ENCODE data around the gene REPIN1.

The REPIN1 gene

GRCh38 chr7:150396426-150396825 lies 27.8 kb downstream of the REPIN1 start:
- DNase-seq (ENCODE audit: low read depth), result no peak

- DNase-seq (ENCODE audit: low read depth), result no peak
Measured at GRCh38 chr7:150396851-150397260, 28.2 kb downstream of the REPIN1 start.

GRCh38 chr7:150397346-150398107 lies 28.9 kb downstream of the REPIN1 start:
- DNase-seq (ENCODE audit: low read depth), result no peak

- no peak for DNase-seq (ENCODE audit: low read depth)
Measured at GRCh38 chr7:150398108-150398964, 29.7 kb downstream of the REPIN1 start.

- DNase-seq (ENCODE audit: low read depth), result no peak
Measured at GRCh38 chr7:150398965-150399320, 30.3 kb downstream of the REPIN1 start.

GRCh38 chr7:150399421-150400007 lies 30.9 kb downstream of the REPIN1 start:
- no peak for DNase-seq (ENCODE audit: low read depth)

GRCh38 chr7:150400008-150400787 lies 31.6 kb downstream of the REPIN1 start:
- no peak for DNase-seq (ENCODE audit: low read depth)

GRCh38 chr7:150400788-150401423 lies 32.3 kb downstream of the REPIN1 start:
- no peak for DNase-seq (ENCODE audit: low read depth)

- no peak for DNase-seq (ENCODE audit: low read depth)
Measured at GRCh38 chr7:150401424-150401790, 32.8 kb downstream of the REPIN1 start.

DNA sequence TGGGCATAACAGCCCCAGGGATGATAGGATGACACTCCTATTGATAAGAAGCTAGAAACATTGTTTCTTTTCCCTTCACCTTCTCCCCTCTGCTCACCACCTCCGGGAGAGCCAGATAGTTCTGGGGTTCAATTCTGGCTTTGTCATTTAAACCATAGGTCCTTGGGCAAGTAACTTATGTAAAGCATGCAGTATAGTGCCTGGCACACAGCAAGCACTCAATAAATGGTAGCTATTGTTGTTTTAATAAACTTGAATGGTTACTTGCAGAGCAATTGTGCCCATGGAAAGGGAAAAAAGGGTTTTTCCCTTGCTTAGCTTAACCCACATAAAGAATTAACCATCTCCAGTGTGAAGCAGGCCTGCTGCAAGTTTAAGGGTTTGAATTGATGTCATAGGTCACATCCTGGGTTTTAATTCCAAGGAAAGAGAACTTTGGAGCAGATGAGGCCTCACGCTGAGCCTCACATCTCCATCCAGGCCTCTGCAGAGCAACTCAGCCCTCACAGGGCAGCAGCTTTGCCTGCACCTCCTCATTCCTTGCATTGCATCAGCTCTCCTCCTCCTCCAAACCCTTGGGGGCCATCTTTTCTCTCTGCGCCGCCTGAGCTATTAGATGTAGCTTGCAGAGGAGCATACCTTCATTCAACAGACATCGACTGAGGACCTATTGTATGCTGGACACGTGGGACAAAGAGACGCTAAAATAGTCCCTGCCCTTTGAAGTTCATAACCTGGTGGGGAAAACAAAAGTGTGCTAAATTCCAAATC lies 33.4 kb downstream of the REPIN1 start:
- DNase-seq (ENCODE audit: low read depth), result no peak

GRCh38 chr7:150402671-150403321 lies 34.2 kb downstream of the REPIN1 start:
- no peak for DNase-seq (ENCODE audit: low read depth)

DNA sequence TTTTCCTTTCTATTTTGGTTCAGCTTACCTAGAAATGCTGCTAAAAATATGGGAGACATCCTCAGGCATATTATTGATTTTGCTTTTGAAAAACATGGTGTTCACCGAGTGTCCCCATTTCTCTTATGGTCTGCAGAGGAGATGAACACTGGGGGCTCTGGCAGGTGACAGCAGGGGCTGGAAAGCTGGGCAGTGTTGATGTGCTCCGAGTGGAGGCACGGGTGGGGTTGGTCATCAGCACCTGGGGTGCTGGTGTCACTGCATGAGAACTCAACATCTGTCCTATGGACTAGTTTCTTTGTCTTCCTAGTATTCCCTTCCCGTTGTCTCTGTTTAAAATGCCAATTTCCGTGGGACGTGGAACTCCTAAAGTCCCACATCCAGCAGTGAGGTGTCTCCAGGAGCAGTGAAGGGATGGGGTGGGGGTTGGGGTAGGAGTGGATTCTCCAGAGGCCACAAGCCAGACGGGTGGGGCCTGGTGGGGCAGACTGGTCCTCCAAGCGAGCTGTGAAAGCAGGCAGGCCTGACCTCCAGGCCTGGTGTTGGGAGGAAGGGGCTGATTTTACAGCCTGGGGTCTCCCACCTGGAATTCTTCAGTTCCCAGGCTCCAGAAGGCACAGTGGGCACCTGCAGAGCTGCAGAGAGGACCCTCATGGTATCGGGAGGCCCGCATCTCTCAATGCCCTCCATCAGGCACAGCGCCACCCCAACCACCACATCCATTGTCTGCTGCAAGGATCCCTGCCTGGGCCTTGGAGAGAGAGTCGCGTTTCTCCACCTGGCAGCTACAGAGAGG lies 35.0 kb downstream of the REPIN1 start:
- no peak for DNase-seq (ENCODE audit: low read depth)

GRCh38 chr7:150404172-150404804 lies 35.7 kb downstream of the REPIN1 start:
- DNase-seq (ENCODE audit: low read depth), result no peak

DNA sequence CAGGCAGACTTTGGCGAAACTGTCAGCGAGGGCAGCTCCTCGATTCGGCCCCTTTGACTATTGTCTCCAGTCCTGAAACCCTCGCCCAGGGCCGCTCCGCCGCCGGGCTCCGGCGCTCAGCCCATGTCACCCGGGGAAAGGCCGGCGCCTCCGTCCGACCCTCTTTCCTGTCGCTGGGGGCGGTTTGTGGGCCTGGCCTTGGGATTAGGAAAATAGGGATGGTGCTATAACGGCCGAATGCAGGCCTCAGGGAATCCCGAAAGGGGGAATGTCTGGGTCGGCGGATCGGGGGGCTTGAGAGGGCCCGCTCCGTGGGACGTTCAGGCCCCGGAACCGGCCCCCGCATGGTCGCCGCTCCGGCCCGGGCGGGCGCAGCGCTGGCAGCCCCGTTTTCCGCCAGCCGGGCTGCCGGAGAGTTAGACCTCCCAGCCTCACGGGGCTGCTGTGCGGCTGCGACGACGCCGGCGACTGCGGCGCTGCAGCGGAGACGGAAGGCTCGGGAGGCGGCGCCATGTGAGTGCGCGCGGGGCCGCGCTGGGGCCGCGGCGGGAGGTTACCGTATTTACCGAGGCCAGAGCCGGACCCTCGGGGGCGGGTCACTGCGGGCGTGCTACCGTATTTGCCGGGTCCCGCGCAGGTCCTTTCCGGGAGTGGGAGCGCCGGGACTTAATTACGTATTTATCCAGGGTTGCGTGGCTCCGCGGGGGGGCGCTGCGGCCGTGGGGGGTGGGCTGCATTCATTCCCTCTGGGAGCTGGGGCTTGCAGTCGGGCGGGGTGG lies 36.4 kb downstream of the REPIN1 start:
- DNase-seq (ENCODE audit: low read depth), result peak; percentile 64

- no peak for DNase-seq (ENCODE audit: low read depth)
Measured at GRCh38 chr7:150405584-150406311, 37.1 kb downstream of the REPIN1 start.

GRCh38 chr7:150406312-150406566 lies 37.6 kb downstream of the REPIN1 start:
- no peak for DNase-seq (ENCODE audit: low read depth)

- DNase-seq (ENCODE audit: low read depth), result no peak
Measured at GRCh38 chr7:150406567-150407421, 38.2 kb downstream of the REPIN1 start.

All from T follicular helper cell (primary cell).